Testis (tissue), 3 donors: ENCODE measurements around the gene HEYL. TPM values are rescaled to one million over a fixed set of nuclear protein-coding genes. Genes with fewer than 3 reads are reported as not detected.
"Not testable (repeated sequence)": the region's sequence is repeated elsewhere in the genome, so short reads cannot be mapped to it uniquely, and the experiment has no call there.

ENCODE experiments used
- DNase-seq: peaks from one replicate; pipeline ENCODE4 v3.0.0-alpha.2; 2019
- H3K27ac ChIP-seq, 2 donors: fragments of 200-600 bp; sonication (generic); one replicate each; pipeline ENCODE4 v1.5.1; 2019
- H3K27me3 ChIP-seq: fragments of 200-600 bp; sonication (generic); one replicate; pipeline ENCODE4 v1.5.1; 2019
- H3K36me3 ChIP-seq: fragments of 200-600 bp; sonication (generic); one replicate; pipeline ENCODE4 v1.5.1; 2017; ENCODE audit warnings: low read depth; ENCODE audit errors: missing control alignments
- H3K4me1 ChIP-seq: fragments of 200-600 bp; sonication (generic); one replicate; pipeline ENCODE4 v1.5.1; 2019
- H3K4me3 ChIP-seq, 2 donors: fragments of 200-600 bp; sonication (generic); one replicate each; pipeline ENCODE4 v1.5.1; 2017 to 2019
- H3K9me3 ChIP-seq: fragments of 200-600 bp; sonication (generic); one replicate; pipeline ENCODE4 v1.5.1; 2017
- POLR2A ChIP-seq: fragments of 450-650 bp; IDR thresholded peaks from one replicate; pipeline ENCODE4 v1.6.1; 2017; ENCODE audit warnings: antibody characterized with exemption, mild to moderate bottlenecking, moderate library complexity
- WGBS, 2 donors: methylation state at CpG; one replicate each; pipeline ENCODE4 v1.1.5; 2018; 5-methylcytosine and 5-hydroxymethylcytosine counted together
- intact Hi-C: fragments of 100-400 bp; cut with DNase I; formaldehyde crosslinking; loops from one replicate; pipeline ENCODE4 v1.15.1; 2023; ENCODE audit warnings: low total_unique reads
- polyA plus RNA-seq: library from polyadenylated mRNA; stranded (reverse); fragments of 350-450 nt; fragmentation: Illumina TruSeq; extraction: RNeasy Lipid Tissue Mini Kit (QIAGEN cat#74804); gene quantifications from one replicate; pipeline ENCODE4 v1.2.3, GENCODE V29; 2014; ENCODE audit warnings: low read depth, low replicate concordance; ENCODE audit not compliant: insufficient read depth
- total RNA-seq, 2 donors: library from RNA; depleted of rRNA; stranded (reverse); fragments of >200 nt; gene quantifications; one replicate each; pipeline ENCODE4 v1.2.3, GENCODE V29; 2016
- TF ChIP-seq, protein P1 (sequence below), 3 experiments: fragments of 450-650 bp in 2 of 3; fragments of 200-600 bp in 1 of 3; sonication (generic) in 1 of 3; IDR thresholded peaks; one replicate each; pipeline ENCODE4 v1.5.1; 2016 to 2019; ENCODE audit warnings: antibody characterized with exemption in 3 of 3, mild to moderate bottlenecking in 2 of 3, moderate library complexity in 1 of 3

The HEYL gene
- total and polyA plus RNA-seq, 3 donors from 2014 or later, result 44.7 to 55.5 (median 52.8) TPM

DNA sequence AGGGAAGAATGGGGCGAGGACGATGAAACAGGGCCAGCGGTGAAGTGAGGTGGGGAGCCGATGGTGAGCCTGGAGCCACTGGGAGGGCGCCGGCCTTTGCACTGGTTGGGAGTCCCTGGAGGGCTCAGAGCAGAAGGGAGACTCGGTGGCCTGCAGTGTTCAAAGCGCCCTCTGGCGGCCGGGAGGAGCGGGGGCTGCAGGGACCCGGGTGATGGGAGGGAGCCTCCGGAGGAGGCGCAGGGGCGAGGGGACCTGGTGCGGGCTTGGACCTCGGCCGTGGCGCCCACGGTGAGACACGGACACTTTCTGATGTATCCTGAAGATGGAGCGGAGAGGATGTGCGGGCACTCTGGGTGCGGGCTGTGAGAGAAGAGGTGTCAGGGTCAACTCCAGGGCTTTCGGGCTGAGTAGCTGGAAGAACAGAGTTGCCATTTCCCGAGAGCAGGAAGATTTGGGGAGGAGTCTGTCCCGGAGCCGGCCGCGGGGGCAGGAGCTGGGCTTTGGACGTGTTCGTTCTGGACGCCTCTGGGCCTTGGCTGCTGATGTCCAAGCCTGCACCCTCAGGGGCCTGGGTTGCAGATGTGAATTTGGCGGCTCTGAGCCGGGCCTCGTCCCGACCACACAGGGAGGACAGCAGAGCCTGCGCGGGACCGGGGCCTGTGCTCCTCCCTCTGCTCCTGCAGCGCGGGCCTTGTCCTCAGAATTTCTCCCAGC lies 29.7 kb downstream of the HEYL start:
- intact Hi-C loops, result loop anchor here (10.0 kb wide), 1 partner anchor 105 kb away; no protein-coding TSS in a partner anchor
- WGBS, 2 donors, result 25 to 64% methylated on average over 19 to 39 of the region's 42 CpGs
- H3K27me3 ChIP-seq, result no peaks in the 10 kb centered on the region
- peak overlapping the region; percentile 25 to 32 for H3K4me3 ChIP-seq
- DNase-seq, result peak; percentile 87
- peak overlapping the region in 1 of 2 donors; percentile 11 for H3K27ac ChIP-seq
- no peaks in the 10 kb centered on the region for H3K36me3 ChIP-seq
- no peak for TF ChIP-seq POLR2A
- TF ChIP-seq, protein P1, sequence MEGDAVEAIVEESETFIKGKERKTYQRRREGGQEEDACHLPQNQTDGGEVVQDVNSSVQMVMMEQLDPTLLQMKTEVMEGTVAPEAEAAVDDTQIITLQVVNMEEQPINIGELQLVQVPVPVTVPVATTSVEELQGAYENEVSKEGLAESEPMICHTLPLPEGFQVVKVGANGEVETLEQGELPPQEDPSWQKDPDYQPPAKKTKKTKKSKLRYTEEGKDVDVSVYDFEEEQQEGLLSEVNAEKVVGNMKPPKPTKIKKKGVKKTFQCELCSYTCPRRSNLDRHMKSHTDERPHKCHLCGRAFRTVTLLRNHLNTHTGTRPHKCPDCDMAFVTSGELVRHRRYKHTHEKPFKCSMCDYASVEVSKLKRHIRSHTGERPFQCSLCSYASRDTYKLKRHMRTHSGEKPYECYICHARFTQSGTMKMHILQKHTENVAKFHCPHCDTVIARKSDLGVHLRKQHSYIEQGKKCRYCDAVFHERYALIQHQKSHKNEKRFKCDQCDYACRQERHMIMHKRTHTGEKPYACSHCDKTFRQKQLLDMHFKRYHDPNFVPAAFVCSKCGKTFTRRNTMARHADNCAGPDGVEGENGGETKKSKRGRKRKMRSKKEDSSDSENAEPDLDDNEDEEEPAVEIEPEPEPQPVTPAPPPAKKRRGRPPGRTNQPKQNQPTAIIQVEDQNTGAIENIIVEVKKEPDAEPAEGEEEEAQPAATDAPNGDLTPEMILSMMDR (IDR thresholded peaks at IDR 0.05), result peak in 2 of 3 experiments; percentile 53 to 76
- no peaks in the 10 kb centered on the region for H3K9me3 ChIP-seq
- peaks cover 5% of the 10 kb centered on the region for H3K4me1 ChIP-seq

DNA sequence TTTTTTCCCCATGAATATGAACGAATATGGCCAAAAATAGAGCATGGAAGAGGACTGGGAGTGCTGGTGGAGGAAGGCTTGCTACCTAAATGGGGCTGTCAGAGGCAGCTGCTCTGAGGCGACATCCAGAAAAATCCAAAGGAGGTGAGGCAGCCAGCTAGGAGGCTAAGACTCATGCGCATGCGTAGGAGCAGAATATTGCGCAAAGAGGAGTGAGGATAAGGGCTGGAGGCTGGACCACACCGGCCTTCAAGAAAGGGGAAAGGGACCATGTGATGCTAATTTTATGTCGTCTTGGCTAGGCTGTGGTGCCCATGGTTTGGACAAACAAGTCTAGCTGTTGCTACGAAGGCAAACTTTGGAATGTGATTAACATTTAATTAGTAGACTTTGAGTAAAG lies 30.5 kb downstream of the HEYL start:
- peak overlapping the region in 1 of 2 donors; percentile 32 for H3K4me3 ChIP-seq
- H3K9me3 ChIP-seq, result no peaks in the 10 kb centered on the region
- peak; percentile 40 for DNase-seq
- peaks cover 5% of the 10 kb centered on the region for H3K4me1 ChIP-seq
- TF ChIP-seq, protein P1 (IDR thresholded peaks at IDR 0.05), result no peak
- TF ChIP-seq POLR2A, result no peak
- intact Hi-C loops, result loop anchor here (10.0 kb wide), 1 partner anchor 106 kb away; no protein-coding TSS in a partner anchor
- no peaks in the 10 kb centered on the region for H3K36me3 ChIP-seq
- H3K27me3 ChIP-seq, result no peaks in the 10 kb centered on the region
- WGBS, 2 donors, result 61 to 67% methylated on average over 8 of the region's 8 CpGs
- H3K27ac ChIP-seq, result no peak overlapping the region

DNA sequence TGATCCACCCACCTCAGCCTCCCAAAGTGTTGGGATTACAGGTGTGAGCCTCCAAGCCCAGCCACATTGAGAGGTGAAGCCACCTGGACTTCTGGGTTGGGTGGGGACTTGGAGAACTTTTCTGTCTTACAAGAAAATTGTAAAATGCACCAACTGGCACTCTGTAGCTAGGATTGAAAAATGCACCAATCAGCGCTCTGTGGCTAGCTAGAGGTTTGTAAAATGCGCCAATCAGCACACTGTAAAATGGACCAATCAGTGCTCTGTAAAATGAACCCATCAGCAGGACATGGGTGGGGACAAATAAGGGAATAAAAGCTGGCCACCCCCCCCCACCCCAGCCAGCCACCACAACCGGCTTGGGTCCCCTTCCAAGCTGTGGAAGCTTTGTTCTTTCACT lies 35.8 kb downstream of the HEYL start:
- intact Hi-C loops, result loop anchor here (10.0 kb wide), 1 partner anchor 111 kb away; no protein-coding TSS in a partner anchor
- not testable (repeated sequence) for H3K36me3 ChIP-seq, H3K9me3 ChIP-seq, H3K27ac ChIP-seq, H3K4me1 ChIP-seq, DNase-seq, H3K27me3 ChIP-seq, H3K4me3 ChIP-seq
- WGBS, 2 donors, result 87 to 95% methylated on average over 3 of the region's 3 CpGs

DNA sequence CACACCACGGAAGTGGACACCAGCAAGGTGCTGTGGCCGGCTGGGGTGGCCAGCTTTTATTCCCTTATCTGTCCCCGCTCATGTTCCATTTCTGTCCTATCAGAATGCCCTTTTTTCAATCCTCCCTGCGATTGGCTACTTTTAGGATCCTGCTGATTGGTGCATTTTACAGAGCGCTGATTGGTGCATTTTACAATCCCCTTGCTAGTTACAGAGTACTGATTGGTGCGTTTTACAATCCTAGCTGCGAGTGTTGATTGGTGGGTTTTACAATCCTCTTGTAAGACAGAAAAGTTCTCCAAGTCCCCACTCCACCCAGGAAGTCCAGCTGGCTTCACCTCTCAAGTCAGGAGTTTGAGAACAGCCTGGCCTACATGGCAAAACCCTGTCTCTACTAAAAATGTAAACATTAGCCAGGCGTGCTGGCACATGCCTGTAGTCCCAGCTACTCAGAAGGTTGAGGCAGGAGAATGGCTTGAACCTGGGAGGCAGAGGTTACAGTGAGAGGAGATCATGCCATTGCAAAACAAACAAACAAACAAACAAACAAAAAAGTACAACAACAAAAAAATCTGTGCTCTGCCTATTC lies 37.7 kb downstream of the HEYL start:
- H3K9me3 ChIP-seq, H3K4me3 ChIP-seq, H3K36me3 ChIP-seq, H3K4me1 ChIP-seq, H3K27ac ChIP-seq, H3K27me3 ChIP-seq: not testable (repeated sequence)
- DNase-seq, result peak; percentile 40
- 80 to 86% methylated on average over 8 of the region's 8 CpGs for WGBS, 2 donors
- intact Hi-C loops, result loop anchor here (10.0 kb wide), 1 partner anchor 113 kb away; no protein-coding TSS in a partner anchor

DNA sequence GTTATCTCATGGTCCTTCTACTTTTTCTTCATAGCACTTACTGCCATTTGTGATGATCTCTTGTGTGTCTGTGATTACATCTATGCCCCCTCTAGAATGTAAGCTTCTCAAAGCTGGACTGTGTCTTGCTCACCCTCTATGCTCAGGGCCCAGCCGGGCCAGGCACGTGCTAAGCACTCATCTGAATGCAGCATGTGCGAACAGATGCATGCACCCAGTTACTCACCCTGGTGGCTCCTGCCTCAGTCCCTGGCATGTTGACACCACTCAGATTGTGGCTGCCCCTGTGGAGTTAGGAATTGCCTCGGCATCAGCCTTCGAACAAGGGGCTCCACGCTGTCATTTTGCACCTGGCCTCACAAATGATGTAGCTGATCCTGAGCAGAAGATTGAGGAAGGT lies 43.3 kb downstream of the HEYL start:
- 92 to 100% methylated on average over 4 to 6 of the region's 6 CpGs for WGBS, 2 donors
- Histone ChIP-seq H3K36me3 (no peaks in the 10 kb centered on the region), H3K27me3 (no peaks in the 10 kb centered on the region), H3K9me3 (no peaks in the 10 kb centered on the region), H3K27ac (peak overlapping the region; percentile 65 to 69), H3K4me3 (no peak overlapping the region), H3K4me1 (peaks cover 17% of the 10 kb centered on the region)
- TF ChIP-seq, protein P1 (IDR thresholded peaks at IDR 0.05), result no peak
- no peak for TF ChIP-seq POLR2A
- intact Hi-C loops, result no loop called here
- DNase-seq, result no peak
